ENCODE measurements around the gene SWT1.

The SWT1 gene

DNA sequence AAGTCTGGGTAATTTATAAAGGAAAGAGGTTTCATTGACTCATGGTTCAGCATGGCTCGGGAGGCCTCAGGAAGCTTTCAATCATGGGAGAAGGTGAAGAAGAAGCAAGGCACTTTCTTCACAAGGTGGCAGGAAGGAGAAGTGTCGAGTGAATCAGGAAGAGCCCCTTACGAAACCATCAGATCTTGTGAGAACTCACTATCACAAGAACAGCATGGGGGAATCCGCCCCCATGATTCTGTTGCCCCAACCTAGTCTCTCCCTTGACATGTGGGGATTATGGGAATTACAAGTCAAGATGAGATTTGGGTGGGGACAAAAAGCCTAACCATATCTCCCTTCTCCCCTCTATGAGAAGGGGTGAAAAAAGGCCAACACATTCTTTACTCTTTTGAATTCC is 171.3 kb downstream of the SWT1 start:
- DNase-seq: no peak

DNA sequence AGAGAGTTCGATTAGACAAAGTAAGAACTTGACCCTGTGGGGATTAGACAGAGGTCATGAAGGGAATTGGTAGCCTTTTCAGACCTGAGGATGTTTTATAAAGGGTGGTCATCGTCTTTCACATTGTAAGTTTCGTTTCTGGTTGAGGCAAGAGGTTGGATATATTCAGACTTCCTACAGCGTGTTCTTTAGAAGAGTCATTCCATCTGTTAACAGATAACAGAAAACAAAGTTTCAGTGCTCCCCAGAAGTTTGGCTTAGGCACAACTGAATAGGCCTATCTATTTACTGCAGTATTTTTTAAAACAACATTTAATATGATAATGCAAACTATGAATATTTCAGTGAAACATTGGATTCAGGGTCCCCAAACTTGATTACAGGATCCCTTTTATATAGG is 177.2 kb downstream of the SWT1 start:
- no peak for DNase-seq

DNA sequence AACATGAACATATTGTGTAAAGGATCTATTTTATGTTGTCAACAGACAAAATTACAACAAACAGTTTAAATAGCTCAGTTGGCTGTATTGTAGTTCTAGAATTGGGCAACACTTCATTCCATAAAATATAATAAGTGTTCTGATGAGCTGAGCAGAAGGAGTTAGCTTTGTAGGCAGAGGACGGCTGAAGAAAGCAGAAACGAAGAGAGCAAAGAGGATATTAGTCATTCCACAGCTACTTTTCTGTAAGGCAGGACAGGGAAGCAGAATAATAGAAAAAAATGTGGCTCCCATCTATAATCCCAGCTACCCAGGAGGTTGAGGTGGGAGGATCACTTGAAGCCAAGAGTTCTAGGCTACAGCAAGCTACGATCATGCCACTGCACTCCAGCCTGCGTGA is 180.3 kb downstream of the SWT1 start:
- DNase-seq: no peak

DNA sequence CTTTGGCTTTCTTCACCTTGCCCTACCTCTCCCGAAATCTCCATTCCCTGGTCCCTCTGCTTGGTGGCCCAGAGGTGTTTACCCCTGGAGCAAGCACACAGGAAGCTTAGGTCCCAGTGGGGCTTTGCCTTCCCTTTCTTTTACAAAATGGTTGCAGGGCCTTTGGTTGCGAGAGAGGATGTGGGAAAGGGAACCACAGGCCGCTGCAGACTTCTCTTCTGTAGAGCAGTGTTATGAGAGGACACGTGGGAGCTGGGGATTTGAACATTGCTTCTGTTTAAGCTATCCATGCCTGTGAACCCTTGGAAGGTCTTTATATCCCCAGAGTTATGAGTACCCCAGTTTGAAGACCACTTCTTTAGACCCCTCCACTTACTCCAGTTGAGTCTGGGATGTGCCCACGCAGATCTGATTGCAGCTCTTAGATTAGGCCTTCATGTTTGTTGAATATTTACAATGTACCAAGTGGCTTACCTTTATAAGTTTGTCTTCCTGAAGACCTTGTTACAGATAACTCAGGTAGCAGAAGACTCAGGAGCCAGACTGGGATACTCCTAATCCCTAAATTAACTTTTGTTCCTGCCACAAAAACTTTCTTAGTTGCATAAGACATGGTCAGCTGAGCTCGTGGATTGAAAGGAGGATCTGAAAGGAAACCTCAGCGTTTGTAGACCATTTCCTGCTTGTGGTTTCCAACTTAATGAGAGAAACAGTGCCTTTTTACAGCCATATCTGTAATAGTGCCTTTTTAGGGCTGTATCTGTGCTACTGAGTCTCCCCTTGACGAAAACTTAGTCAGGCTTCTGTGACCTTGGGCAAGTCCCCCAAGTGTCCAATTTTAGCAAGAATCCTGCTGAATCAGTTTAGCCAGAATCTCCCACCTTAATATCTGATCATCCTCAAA is 182.0 kb downstream of the SWT1 start:
- DNase-seq: no peak

DNA sequence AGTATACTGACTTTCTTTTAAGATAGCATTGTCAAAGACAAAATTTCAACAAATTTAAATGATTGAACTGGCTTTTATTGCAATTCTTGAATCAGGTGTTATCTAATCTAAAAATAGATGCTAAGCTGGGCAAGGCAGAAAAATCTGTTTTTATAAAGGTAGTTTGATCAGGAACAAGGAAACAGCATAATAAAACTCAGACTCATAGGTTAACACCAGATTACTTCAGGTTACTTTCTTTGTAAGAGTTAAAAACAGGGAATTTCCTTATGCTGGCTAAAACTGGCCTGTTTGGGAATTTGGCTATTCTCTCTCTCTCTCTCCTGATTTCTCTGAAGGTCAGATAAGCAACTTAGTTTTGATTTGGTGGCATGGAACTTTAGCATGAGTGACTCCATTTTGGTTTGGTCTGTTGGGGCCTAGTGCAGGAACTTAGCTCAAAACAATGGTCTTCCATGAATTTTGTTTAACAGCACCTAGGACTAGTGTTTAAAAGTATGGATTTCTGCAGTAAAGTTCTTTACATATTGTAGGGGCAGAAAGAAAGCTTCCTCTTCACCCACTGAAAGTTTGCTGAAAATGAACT is 184.3 kb downstream of the SWT1 start:
- no peak for DNase-seq
